MM.1S (cell line): ENCODE data around the gene CR1.

ENCODE experiments used
- DNase-seq: peaks from one replicate; pipeline ENCODE4 v3.0.0-alpha.2; 2015
- H2AFZ ChIP-seq: fragments of 300-600 bp; sonication (generic); 2 replicates; pipeline ENCODE4 v1.6.0; 2016; ENCODE audit warnings: antibody characterized with exemption, low read length
- H3F3A ChIP-seq: fragments of 300-600 bp; sonication (generic); 2 replicates; pipeline ENCODE4 v1.6.1; 2016; ENCODE audit warnings: mild to moderate bottlenecking, antibody characterized with exemption, low read length, moderate library complexity, mixed read lengths; ENCODE audit not compliant: insufficient read depth
- H3K27ac ChIP-seq: fragments of 300-600 bp; sonication (generic); 2 replicates; pipeline ENCODE4 v1.5.1; 2016; ENCODE audit warnings: mild to moderate bottlenecking, low read length
- H3K27me3 ChIP-seq: fragments of 300-600 bp; sonication (generic); replicated peaks from 2 replicates; pipeline ENCODE4 v1.6.0; 2016; ENCODE audit warnings: low read length; ENCODE audit not compliant: insufficient read depth
- H3K36me3 ChIP-seq: fragments of 300-600 bp; sonication (generic); replicated peaks from 2 replicates; pipeline ENCODE4 v1.6.1; 2016; ENCODE audit warnings: mild to moderate bottlenecking, low read length, mixed read lengths; ENCODE audit not compliant: insufficient read depth
- H3K4me1 ChIP-seq: fragments of 300-600 bp; sonication (generic); 2 replicates; pipeline ENCODE4 v1.6.1; 2016; ENCODE audit warnings: low read length, mixed read lengths
- H3K4me2 ChIP-seq: fragments of 300-600 bp; sonication (generic); 2 replicates; pipeline ENCODE4 v1.6.0; 2016; ENCODE audit warnings: low read depth, low read length
- H3K4me3 ChIP-seq: fragments of 300-600 bp; sonication (generic); 2 replicates; pipeline ENCODE4 v1.5.1; 2016; ENCODE audit warnings: low read length, mixed read lengths
- H3K79me2 ChIP-seq: fragments of 300-600 bp; sonication (generic); 2 replicates; pipeline ENCODE4 v1.6.1; 2016; ENCODE audit warnings: mixed run types, low read length, mixed read lengths
- H3K9ac ChIP-seq: fragments of 300-600 bp; sonication (generic); 2 replicates; pipeline ENCODE4 v1.6.1; 2016; ENCODE audit warnings: low read length, mixed read lengths
- H3K9me2 ChIP-seq: fragments of 300-600 bp; sonication (generic); replicated peaks from 2 replicates; pipeline ENCODE4 v1.6.1; 2016; ENCODE audit warnings: mild to moderate bottlenecking, low read length, mixed read lengths; ENCODE audit not compliant: insufficient read depth
- H3K9me3 ChIP-seq: fragments of 300-600 bp; sonication (generic); replicated peaks from 2 replicates; pipeline ENCODE4 v1.6.1; 2016; ENCODE audit warnings: mild to moderate bottlenecking, low read length, mixed read lengths; ENCODE audit not compliant: insufficient read depth
- H4K20me1 ChIP-seq: fragments of 300-600 bp; sonication (generic); 2 replicates; pipeline ENCODE4 v1.6.1; 2016; ENCODE audit warnings: mild to moderate bottlenecking, low read length, moderate library complexity, mixed read lengths; ENCODE audit not compliant: insufficient read depth
- EZH2 ChIP-seq: fragments of 300-600 bp; sonication (generic); optimal IDR thresholded peaks from 2 replicates; pipeline ENCODE3; 2017; ENCODE audit warnings: low read depth, mild to moderate bottlenecking, antibody characterized with exemption, low read length, mixed read lengths
- EZH2phosphoT487 ChIP-seq: fragments of 300-600 bp; sonication (generic); IDR thresholded peaks from 2 replicates; pipeline ENCODE4 v1.6.1; 2018; ENCODE audit warnings: antibody characterized with exemption, low read length
- TF ChIP-seq, protein P1 (sequence below): fragments of 300-600 bp; sonication (generic); IDR thresholded peaks from 2 replicates; pipeline ENCODE4 v1.5.1; 2016; ENCODE audit warnings: antibody characterized with exemption, low read length, mixed read lengths

The CR1 gene

DNA sequence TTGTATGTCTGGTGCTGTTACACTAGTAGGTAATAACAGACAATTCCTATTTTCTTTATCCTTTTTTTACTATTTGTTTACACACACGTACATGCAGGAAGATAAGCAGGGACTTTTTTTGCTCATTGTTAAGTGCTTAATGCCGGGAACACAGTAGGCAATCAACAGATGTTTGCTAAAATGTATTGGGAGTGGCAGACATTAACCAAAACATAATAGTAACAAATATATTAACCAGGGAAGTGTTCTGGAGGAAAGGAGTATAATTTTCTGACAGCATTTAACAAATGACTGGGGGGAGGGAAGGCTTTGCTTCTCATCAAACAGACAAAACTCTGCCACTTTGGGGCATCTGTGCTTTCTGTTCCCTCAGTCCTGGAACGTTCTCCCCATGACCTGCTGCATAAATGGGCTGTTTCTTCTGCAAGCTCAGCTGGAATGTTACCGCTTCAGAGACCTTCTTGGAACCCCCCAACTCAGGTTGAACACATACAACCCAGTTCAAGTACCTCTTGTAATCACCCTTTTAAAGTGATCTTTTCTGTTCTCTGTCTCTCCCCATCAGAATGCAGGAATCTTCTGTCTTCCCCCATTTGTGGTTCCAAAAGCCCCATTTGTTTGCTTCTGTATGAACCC lies 151.1 kb downstream of the CR1 start:
- no peak overlapping the region for H2AFZ ChIP-seq
- no peak overlapping the region for H3K4me2 ChIP-seq
- H3K9me3 ChIP-seq, result no peaks in the 10 kb centered on the region
- TF ChIP-seq, protein P1, sequence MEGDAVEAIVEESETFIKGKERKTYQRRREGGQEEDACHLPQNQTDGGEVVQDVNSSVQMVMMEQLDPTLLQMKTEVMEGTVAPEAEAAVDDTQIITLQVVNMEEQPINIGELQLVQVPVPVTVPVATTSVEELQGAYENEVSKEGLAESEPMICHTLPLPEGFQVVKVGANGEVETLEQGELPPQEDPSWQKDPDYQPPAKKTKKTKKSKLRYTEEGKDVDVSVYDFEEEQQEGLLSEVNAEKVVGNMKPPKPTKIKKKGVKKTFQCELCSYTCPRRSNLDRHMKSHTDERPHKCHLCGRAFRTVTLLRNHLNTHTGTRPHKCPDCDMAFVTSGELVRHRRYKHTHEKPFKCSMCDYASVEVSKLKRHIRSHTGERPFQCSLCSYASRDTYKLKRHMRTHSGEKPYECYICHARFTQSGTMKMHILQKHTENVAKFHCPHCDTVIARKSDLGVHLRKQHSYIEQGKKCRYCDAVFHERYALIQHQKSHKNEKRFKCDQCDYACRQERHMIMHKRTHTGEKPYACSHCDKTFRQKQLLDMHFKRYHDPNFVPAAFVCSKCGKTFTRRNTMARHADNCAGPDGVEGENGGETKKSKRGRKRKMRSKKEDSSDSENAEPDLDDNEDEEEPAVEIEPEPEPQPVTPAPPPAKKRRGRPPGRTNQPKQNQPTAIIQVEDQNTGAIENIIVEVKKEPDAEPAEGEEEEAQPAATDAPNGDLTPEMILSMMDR, result no peak
- TF ChIP-seq EZH2, result no peak
- no peaks in the 10 kb centered on the region for H4K20me1 ChIP-seq
- H3K9me2 ChIP-seq, result no peaks in the 10 kb centered on the region
- no peaks in the 10 kb centered on the region for H3K4me1 ChIP-seq
- no peak overlapping the region for H3K4me3 ChIP-seq
- H3K9ac ChIP-seq, result no peak overlapping the region
- no peak overlapping the region for H3K27ac ChIP-seq
- H3F3A ChIP-seq, result no peaks in the 10 kb centered on the region
- H3K27me3 ChIP-seq, result no peaks in the 10 kb centered on the region
- no peaks in the 10 kb centered on the region for H3K36me3 ChIP-seq
- DNase-seq, result no peak
- H3K79me2 ChIP-seq, result no peaks in the 10 kb centered on the region

DNA sequence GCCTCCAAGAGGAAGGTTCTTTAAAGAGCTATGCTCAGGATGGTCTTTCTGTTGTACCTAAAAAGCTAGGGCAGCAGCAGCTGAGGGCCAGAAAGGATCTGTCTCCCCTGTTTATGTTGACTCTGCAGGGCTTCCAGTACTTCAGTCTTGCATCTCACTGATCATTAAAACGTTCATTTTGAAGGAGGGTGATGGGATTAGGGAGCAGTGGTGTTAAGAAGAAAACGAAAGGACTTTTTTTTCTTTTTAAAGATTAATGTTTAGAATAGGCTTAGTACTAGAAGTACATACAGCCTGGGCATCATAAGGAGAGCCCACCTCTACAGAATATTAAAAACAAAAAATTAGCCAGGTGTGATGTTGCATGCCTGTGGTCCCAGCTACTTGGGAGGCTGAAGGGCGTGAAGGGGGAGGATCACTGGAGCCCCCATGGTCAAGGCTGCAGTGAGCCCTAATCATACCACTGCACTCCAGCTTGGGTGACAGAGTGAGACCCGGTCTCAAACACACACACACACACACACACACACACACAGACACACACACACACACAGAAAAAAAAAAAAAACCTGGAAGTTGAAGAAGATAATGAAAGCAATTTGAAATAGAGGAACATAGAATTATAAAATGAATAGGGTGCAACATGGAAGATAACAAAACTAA lies 151.8 kb downstream of the CR1 start:
- Histone ChIP-seq H3K27me3 (no peaks in the 10 kb centered on the region), H3K4me1 (no peaks in the 10 kb centered on the region), H3K9ac (no peak overlapping the region), H3K9me3 (no peaks in the 10 kb centered on the region), H4K20me1 (no peaks in the 10 kb centered on the region), H3F3A (no peaks in the 10 kb centered on the region), H3K9me2 (no peaks in the 10 kb centered on the region), H2AFZ (no peak overlapping the region), H3K27ac (no peak overlapping the region), H3K4me2 (no peak overlapping the region), H3K4me3 (no peak overlapping the region), H3K36me3 (no peaks in the 10 kb centered on the region), H3K79me2 (no peaks in the 10 kb centered on the region)
- TF ChIP-seq EZH2phosphoT487 (no peak), EZH2 (no peak)
- TF ChIP-seq, protein P1, result no peak
- no peak for DNase-seq

DNA sequence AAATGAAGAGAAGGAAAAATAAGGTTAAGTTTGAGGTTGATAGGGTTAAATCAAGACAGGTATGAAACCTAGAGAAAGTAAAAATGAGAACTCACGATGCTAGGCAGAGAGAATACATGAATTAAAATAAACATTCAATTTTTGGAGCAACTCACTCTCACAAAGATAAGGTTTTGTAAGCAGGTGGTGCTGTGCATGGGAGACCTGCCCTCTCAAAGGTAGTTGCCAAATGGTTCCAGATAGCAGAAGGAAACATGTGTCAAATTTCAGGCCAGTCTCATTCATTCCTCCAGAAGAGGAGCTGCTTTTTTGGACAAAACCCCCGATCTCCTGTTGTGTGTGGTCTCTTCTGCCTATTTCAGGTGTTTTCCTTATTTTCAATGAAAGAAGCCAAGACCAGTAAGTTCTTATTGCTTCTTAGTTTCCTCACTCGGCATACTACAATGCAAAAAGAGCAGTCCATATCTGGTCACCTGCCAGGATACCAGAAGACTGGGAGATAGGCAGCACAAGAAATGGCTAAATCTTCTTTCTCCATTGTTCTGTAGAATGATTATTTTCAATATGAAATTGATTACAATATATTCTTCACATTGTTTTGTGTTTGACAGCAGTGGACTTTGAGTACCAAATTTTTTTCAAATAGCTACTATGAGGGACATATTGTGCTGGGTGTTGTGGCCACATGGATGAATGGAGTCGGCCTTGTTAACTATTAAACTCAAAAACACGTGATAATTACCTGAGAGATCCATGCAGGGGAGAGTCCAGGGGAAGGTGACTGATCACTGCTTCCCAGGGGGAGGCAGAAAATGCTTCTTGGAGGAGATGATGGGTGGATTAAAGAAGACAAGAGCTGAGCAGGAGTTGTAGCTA lies 152.6 kb downstream of the CR1 start:
- Histone ChIP-seq H2AFZ (no peak overlapping the region), H3K9ac (no peak overlapping the region), H3K9me3 (no peaks in the 10 kb centered on the region), H3K79me2 (no peaks in the 10 kb centered on the region), H4K20me1 (no peaks in the 10 kb centered on the region), H3K36me3 (no peaks in the 10 kb centered on the region), H3F3A (no peaks in the 10 kb centered on the region), H3K4me3 (no peak overlapping the region), H3K27me3 (no peaks in the 10 kb centered on the region), H3K27ac (no peak overlapping the region), H3K9me2 (no peaks in the 10 kb centered on the region), H3K4me2 (no peak overlapping the region), H3K4me1 (no peaks in the 10 kb centered on the region)
- TF ChIP-seq EZH2, result no peak
- no peak for DNase-seq
